ENCODE data around the gene KRT13.

Gene KRT13

DNA sequence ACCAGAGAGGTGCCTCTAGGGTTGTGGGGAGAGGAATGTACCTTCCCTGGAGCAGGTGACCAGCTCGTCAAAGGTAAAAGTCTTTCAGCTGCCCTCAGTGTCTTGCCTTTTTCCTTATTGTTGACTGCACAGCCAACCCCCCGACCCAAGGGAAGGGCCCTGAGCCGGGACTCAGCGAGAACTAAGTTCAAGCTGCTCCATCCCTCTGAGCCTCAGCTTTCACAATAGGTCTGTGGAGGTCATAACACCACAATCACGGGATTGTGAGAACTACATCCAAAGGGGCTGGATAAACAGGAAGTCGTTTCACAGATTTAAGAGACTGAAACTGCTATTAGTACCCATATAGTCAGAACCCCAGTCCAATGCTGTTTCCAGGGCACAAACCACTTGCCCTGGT lies 13.1 kb downstream of the KRT13 start:
- DNase-seq = no peak

DNA sequence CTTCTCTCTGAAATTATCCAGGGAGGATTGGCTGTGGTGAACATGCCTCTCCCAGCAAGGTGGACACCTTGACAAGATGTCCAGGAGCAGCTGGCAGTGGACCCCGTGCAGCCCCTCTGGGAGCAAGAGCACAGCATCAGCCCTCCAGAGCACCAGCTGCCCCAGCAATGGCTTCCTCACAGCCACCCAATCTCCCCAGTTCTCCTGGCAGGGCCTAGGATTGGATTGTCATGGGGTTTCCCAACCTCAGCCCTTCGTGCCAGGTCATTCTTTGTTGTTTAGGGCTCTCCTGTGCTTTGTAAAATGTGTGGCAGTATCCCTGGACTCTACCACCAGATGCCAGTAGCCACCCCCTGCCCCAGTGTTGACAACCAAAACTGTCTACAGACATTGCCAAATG lies 13.9 kb downstream of the KRT13 start:
- no peak for DNase-seq

DNA sequence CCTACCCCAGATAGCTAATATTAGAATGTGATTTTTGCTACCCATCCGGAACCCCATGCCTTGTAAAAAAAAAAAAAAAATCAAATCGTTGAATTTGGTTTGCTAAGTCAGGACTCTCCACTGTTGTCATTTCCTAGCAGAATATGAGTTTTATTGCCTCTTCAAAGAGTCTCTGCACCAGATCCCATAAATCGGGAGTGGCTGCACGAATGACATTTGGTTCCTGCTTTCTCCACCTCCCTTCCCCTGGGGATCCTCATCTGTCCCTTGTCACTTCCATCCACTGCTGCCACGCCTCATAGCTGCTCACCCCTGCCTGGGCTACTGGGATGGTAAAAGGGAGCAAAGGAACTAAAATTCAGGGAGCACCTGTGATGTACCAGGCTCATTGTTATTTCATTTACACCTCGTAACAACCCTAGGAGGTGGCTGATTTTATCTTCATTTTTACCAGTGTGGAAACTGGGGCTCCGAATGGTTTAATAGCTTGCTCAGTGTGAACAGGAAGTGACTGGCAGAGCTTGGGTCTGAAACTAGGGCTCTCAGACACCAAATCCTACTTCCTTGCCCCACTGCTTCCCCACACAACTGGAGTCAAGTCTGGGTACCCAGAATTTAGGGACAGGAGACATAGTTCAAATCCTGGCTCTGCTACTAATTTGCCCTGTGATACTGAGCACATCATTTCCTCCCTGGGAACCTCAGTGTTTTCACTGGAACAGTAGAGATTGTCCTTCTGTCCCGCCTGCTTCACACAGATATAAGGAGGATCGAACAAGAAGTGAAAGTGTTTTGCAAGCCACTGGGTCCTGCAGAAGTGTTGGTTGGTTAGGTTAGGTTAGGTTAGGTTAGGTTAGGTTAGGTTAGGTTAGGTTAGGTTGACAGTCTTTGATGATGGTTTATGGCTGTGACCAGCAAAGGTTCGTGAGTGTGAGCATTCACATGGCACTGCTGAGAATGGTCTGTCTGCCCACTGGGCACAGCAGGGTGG lies 15.1 kb downstream of the KRT13 start:
- no peak for DNase-seq

DNA sequence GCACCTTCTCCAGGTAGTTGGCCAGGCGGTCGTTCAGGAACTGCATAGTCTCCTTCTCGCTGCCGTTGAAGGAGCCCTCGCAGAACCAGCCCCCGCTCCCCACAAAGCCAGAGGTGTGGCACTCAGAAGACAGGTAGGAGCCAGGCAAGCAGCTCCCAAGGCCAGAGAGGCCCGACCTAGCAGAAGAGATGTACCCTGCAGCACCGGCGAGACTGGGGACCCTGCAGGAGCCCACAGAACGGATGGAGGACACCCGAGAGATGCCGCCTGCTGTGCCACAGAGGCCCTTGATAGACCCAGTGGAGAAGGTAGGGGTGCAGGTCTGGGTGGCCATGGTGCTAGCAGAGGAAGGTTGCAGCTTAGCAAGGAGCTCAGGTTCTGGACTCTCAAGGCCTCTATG lies 15.9 kb downstream of the KRT13 start, which contains the start of gene KRT36:
Gene KRT36 (minus strand): TSS at position 380 of the 400 bp plus-strand sequence. CDS start 46 bp downstream, at position 334.
- no peak for DNase-seq

DNA sequence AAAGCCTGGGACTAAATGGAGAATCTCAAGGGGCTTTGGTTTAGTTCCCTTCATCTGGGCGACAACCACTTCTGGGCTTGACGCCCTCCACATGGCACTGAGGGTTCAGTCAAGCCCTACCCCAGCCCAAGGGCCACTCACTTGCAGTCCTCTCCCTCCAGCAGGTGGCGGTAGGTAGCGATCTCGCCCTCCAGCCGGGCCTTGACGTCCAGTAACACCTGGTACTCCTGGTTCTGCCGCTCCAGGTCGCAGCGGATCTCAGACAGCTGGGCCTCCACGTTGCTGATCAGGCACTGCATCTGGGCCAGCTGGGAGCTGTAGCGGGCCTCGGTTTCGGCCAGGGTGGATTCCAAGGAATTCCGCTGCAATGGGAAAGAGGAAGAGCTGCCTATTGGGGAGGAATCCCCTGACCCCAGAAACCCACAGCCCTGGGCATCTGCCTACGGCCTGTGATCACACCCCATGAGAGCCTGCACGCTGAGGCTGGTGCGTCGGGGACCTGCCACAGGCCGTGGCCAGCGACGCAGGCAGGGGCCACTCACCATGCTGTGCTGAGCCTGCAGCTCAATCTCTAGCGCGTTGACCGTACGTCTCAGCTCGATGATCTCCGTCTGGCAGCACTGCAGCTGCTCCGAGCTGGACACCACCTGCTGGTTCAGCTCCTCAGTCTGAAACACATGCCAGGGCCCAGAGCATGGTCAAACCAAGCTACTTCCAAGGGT lies 18.4 kb downstream of the KRT13 start:
- DNase-seq = no peak

DNA sequence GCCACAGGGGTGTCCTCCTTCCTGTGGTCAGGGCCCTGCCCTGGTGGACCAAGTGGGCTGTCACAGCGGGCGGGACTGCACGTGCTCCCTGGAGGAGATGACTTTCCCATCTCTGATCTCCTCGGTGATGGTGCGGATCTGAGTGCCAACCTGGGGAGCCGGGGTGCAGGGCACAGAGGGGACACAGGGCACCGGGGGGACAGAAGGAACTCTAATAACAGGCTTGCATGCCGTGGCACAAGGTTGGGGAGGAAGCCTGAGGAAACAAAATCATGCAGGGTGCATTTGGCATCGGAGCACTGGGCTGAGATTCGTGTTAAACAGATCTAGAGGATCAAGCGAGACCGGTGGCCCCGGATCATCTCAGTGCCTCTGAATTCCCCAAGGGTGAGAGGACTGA lies 19.1 kb downstream of the KRT13 start:
- no peak for DNase-seq

DNA sequence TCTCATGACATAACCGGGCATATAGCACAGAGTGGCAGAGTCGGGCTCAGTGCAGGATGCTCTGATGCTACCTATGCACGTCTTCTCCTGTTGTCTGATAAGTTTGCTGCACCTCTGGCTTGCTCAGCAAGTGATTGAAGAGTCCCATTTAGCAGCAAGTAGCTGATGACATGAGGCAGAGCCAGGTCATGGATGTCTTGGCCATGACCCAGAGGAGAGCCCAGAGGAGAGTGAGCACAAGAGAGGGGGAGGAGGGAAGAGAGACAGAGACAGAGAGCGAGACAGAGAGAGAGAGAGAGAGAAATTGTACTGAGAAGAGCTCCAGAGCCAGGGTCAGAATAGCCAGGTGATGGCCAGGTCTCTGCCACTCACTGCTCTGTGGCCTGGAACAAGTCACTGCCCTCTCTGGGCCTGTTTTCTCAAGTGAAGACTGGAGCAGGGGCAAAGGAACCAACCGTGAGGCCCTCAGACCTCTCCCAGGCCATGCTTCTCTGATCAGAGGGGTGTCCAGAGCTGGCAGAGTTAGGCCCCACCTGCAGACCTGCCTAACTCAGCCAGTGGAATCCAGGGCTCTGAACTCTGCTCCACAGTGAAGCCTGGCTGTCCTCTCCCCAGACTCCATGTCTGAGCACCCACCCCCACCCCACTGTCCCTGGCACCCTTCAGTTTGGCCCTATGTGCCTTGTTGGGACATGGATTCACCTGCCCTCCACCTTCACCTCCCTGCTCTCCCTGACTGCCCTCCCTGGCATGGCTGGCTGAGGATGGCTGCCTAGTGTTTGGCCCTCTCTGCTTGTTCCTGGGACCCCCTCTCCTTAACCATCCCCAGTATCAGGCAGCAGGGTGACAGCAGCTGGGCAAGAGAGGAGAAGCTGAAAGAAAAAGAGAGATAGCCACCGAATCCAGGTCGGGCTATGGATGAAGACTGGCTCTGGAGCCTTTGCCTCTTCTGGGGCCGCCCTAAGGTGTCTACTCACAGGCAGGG lies 20.2 kb downstream of the KRT13 start:
- DNase-seq = no peak

DNA sequence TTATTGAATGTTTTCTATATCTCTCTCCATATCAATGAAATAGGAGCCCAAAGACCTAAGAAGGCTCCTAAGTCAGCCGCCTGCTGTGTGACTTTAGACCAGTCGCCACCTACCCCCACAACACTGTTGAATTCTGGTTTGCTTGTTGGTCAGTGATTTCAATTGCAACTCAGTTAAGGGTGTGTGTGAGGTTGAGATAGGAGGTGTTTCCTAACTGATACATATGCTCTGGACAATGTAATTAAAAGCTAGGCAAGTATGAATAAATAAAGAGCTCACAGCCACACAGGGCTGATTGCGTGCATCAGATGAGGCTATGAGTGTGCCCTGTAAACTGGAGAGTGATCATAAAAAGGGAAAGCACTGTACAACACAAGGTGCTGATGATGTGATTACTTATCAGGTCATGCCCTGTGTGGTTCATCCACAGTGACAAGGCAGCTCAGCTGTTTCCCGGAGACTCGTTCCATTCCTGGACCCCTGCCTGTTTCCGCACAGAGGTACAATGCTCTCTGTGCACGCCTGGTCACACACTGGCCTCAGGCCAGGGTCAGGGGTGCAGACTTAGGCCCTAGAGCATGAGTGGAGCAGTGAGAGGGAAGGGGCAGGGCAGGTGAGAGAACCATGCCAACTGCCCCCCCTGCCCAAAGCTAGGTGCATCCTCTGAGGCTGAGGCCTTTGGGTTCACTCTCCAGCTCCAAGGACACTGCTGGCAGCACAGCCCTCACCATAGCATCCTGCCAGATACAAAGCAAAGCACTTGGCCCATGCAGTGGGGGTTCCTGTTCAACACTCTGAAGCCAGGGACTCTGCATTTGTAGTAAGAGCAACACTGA lies 21.2 kb downstream of the KRT13 start:
- DNase-seq = no peak

DNA sequence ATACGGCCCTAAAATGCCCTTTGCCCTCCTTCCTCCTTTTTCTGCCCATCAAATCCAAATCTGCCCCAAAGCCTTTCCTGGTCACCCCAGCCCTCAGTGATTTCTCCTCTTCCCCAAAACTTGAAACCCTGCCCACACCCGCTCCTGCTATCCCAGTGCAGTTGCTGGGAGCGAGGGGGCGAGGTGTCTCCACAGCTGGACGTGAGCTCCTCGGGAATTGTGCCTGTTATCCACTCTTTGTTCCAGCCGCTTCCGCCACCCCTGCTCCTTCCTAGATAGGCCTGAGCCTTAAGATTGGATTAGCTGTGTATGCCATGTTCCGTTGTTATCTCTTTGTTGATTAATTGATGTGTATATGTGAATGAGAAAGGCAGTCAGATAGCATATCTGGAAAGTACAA lies 21.9 kb downstream of the KRT13 start:
- DNase-seq = no peak

DNA sequence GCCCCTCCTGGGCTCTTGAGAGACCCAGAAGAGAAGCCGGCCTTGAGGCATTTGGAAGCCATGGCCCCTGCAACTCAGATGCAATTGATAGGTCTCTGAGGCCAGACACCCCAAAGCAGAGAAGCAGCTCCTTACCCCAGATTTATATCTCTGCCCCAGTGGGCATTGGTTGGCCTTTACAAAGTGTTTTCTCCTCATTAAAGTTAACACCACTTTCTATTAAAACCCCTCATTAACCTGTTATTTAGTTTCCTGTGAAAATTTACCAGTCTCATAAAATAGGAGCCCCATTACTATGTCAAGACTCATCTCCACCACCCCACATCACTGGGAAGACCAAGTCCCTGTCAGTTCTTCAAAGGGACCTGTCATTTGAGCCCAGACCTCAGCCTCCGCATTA lies 24.4 kb downstream of the KRT13 start, which contains the start of gene KRT35:
Gene KRT35 (minus strand): TSS at position 116 of the 400 bp plus-strand sequence. CDS start 54 bp downstream, at position 62.
- DNase-seq = no peak

DNA sequence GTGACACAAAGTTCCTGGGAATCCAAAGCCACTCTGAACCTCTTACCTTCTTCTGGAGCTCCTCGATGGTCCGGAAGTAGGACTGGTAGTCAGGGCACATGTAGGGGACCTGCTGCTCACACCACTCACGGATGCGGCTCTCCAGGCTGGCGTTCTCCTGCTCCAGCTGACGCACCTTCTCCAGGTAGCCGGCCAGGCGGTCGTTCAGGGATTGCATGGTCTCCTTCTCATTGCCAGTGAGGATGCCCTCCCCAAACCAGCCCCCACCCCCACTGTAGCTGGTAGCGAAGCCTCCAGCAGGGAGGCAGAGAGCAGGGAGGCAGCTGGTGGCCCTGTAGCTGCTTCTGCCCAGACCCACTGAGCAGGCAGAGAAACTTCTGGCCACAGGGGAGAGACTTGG lies 24.8 kb downstream of the KRT13 start:
- DNase-seq = no peak

DNA sequence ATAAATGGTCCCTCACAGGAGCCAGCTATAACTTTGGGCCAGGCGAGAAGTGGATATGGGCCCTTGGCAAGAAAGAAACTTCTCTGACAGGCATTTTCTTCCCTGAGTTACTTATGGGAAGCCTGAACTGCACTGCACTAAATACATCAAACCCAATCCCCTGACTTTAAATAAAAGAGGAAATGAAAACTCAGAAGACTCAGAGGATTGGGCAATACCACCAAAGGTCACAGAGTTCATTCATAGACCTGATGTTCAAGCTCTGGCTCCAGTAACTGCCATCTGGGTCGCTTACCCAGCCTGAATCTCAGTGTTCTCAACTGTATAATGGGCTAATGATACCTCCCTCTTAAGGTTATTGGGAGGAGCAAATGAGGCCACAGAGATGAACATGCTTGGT lies 25.3 kb downstream of the KRT13 start:
- DNase-seq = no peak

DNA sequence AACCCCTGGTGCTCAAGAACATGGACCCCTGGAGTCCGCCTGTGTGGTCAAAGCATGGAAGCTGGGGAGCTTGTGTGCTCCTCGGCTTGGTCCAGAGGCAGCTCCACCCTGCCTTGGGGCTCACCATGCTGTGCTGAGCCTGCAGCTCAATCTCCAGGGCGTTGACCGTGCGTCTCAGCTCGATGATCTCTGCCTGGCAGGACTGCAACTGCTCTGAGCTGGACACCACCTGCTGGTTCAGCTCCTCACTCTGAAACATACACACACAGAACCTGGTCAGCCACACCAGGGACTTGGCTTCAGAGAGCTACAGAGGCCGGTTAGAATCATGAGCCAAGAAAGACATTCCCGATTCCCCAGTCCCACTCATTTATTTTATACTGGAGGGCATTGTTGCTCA lies 27.2 kb downstream of the KRT13 start:
- DNase-seq = no peak

DNA sequence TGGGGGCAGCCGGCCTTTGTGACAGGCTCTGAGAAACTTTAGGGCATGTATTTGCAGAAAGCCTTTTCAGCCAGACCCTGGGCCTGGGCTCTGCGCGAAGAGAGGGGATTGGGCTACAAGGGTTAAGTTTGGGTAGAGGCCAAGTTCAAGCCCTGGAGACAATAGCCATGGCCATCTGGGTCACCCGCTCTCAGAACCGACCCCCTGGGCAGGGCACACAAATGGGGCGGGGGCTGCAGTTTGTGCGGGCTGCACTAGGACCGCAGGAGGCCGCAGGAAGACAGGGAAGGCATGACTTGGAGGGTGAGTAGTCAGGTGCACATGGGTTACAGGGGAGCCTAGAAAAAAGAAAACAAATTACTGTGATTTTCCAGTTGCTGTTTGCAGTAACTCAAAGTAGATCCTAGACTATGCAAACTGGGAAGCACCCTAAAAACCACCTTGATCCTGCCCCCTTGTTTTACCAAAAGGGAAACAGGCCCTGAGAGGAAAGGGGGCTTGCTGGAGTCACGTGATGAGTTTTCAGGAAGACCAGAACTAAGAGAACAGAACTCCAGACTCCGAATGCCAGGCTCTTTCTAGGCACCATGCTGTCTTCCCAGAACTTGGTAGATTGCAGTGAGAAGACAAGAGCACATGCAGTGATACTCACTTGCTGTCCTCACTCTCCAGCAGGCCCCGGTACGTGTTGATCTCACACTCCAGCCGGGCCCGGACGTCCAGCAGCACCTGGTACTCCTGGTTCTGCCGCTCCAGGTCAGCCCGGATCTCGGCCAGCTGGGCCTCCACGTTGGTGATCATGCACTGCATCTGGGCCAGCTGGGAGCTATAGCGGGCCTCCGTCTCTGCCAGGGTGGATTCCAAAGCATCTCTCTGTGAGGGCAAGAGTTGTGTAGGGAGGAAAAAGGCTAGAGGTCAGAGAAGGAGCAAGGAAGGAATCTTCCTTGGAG lies 28.3 kb downstream of the KRT13 start:
- no peak for DNase-seq

DNA sequence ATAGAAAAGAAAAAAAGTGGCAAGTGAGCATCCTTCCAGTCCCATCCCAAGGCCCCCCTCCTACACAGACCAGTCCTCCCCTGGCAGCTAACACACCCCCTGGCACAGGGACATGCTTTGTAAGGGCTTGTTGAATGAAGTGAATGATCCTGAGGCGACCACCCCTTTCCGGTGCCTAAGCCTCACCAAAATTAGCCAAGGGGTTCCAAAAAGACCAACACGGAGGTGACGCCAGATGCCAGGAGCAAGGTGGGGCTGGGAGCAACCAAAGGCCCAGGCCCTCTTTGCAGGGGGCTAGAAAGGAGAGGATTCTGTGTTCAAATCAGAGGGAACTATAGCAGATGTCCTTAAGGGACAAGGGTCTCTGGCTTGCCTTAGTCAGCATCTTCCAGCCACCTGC lies 30.0 kb downstream of the KRT13 start:
- no peak for DNase-seq

DNA sequence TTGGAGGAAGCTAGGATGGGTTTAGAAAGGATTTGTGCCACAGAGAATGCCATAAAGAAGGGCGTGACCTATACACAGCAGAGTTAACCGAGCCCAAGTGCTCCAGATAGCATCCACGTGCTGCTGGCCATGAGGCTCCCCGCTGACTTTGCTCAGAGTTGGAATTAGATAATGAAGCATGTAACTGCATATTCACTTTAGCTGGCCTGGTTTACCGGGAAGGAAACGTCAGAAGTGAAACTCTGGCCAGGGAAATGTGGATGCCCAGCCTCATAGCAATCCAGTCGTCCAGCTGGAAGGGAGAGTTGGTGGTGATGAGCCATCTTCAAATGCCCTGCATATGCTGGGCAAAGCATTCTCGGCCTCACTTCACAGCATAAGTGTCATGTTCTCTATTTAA lies 30.5 kb downstream of the KRT13 start:
- no peak for DNase-seq

DNA sequence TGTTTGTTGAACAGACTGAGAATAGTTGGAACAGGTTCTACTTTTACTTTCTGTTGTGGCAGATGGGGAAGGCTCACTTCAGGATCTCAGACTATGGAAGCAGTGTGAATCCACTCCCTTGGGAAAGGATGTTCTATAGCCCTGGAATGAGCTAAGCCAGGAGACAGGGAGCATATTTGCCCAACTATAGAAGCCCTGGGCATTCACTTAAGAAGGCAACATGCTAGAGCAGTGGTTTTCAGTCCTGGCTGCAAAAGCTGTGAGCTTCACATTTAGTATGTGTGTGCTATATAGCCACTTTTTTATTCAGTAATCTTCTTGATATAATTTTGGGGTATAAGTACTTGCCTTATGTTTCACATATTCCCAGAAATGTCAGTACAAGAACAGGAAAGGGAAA lies 37.1 kb downstream of the KRT13 start:
- no peak for DNase-seq

DNA sequence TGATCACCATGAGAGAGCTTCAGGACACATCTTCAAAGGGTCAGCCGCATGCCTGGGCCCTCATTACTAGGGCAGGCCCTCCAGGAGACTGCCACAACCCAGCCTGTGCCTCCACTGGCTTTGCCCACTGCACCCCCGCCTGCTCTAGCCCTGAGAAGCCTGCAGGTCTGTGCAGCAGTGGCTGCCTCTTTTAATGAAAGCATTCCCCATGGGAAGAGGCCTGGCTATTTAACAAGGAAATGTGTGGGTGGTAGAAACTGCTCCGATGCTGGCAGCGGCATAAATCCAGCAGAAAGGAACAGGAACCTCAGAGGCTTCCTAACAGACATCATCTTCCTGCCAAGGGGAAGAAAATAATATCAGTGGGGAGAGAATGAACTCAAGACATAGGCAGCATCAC lies 37.9 kb downstream of the KRT13 start:
- DNase-seq = no peak

DNA sequence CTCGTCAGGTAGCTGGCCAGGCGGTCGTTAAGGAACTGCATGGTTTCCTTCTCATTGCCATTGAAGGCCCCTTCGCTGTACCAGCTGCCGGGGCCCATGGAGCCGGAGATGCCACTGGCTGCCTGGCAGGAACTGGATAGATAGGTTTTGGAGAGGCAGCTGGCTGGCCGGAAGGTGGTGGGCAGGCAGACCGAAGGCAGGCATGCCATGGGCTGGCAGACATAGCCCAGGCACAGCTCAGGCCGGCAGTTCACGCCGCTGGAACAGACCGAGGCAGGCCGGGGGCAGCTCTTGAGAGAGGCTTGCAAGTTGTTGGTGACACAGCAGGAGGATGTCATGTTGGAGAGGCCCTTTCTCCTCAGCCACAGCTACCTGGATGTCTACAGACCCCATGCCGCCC lies 38.4 kb downstream of the KRT13 start, which contains the start of gene KRT32:
Gene KRT32 (minus strand): TSS at position 399 of the 400 bp plus-strand sequence. CDS start 61 bp downstream, at position 338.
- no peak for DNase-seq

DNA sequence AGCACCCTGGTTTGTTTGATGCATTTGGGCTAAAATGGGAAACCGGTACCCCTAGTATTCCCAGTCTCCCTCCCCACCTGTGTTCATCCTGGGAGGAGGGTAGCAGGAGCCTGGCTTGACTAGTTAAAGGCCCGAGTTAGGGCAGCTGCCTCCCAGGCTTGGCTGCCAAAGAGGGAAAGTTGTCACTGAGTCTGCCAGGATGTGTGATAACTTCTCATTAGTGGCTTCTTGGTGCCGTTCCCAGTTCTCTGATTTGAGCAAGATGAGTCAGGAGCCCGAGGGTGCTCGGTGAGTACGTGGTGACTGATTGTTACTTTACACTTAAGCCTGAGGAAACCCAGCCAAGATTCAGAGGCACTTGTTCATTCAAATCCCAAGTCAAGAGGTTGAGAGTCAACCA lies 40.7 kb downstream of the KRT13 start:
- DNase-seq = no peak

All from NCI-H2029 treated with DMSO at 0.1 percent for 48 hours (cell line).